ENCODE data around the gene RASAL2.
A peak's percentile ranks its signal among the peaks of the same experiment; 100 is the strongest.

Gene RASAL2

DNA sequence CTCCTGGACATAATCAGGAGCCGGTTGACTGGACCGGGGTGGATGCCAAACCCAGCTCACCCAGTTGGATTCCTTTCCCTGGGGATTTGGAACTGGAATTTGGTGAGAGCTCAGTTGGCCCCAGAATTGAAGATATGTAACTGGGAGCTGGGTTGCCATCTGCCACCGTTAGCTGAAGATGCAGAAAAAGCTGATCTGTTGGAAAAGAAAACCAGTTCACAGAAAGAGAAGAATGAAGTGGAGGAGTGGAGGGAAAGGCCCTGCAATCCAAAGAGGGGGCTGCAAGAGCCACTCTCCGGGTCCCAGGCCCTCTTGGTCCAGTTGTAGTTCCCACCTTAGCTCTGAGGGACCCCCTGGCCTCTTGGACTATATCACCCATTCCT lies 435.0 kb downstream of the RASAL2 start:
- DNase-seq, result no peak

DNA sequence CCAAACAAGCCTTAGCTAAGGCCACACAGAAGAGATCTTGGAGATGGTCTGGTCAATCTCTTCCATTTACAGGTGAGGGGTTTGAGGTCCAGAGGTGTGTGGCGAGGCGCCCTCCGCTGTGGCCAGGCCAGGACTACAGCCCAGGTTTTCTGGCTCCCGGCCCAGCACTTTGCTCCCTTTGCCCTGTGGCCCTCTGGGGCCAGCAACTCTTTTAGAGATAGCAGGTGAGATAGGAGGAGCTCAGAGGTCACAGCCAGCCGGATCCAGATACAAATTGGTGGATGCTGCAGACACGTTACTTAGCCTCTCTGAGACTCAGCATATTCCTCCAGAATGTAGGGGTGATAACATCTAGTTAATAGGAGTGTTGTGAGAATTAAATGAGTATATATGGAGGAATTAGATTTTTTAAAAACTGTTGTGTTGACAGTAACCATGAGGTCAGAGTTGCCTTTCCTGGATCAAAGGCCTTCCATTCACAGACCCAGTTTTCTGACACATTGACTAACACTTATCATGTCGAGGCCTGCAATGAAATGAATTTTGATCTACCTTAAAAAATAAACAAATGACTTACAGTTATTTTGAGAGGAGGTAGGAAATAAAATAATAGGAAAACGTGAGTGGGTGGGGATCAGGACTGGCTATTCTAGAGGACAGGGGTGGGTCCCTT lies 435.6 kb downstream of the RASAL2 start:
- no peak for DNase-seq

DNA sequence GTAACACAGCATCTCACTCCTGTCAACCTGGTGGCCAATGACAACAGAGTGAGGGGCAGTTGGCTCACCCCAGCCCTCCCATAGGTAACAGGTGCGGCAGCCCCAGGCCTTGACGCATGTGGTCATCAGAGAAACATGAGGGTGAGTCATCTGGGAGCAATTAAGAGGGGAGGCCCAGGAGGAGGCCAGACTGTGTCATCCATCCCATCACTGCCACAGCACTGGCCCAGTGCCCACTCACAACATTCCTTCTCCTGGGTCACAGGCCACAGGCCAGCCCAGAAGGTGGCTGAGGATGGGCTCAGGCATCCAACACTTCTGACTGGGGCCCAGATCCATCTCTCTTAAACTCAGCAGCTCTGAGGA lies 436.1 kb downstream of the RASAL2 start:
- no peak for DNase-seq

DNA sequence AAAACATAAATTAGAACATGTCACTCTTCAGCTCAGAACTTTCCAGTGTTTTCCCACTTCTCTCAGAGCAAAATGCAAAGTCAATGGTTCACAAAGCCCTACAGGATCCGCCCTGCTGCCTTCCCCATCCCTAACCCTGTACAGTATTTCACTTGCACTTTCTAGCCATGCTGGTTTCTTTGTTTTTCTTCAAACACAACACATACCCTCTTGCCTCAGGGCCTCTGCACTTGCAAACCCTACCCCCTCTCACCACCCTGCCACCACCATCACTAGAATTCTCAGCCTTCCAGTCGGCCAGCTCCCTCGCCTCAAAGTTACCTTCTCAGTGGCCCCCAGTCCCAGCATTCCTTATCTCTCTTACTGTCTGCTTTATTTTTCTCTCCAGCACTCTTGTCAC lies 436.6 kb downstream of the RASAL2 start:
- DNase-seq, result no peak

DNA sequence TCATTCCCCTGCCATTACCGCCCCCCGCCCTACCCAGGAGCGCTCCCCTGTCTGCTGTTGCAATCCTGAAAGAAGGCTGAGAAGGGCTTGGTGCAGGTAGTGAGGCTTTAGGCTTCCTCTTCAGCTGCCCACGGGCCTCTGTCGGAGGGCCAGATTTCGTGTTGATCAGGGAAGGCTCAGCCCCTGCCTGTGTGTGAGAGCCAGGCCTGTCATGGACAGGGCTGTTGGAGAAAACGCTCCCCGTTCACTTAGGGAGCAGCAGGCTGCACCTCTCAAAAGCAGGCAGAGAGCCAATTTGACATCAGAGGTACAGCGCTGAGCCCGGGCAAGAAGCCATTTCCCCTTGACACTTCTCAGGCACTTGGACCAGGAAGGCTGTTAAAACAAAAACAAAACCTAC lies 438.0 kb downstream of the RASAL2 start:
- DNase-seq, result no peak

DNA sequence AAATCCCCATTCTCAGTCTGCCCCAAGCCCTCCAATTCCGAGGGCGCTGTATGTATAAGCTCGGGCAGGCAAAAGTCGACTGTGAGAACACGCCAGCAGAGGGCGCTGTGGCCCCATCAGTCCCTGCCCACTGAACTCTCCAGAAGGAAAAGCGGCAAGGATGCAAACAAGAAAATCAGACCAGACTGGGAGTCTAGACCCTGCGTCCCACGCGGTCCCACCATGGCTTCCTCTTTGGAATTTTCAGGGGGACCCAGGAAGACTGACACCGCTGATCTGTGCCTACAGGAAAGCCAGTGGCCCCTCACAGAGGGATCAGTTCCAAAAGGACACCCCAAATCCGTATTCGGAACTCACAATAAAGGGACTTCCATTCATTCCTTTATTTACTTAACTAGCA lies 438.5 kb downstream of the RASAL2 start:
- DNase-seq, result peak; percentile 76

DNA sequence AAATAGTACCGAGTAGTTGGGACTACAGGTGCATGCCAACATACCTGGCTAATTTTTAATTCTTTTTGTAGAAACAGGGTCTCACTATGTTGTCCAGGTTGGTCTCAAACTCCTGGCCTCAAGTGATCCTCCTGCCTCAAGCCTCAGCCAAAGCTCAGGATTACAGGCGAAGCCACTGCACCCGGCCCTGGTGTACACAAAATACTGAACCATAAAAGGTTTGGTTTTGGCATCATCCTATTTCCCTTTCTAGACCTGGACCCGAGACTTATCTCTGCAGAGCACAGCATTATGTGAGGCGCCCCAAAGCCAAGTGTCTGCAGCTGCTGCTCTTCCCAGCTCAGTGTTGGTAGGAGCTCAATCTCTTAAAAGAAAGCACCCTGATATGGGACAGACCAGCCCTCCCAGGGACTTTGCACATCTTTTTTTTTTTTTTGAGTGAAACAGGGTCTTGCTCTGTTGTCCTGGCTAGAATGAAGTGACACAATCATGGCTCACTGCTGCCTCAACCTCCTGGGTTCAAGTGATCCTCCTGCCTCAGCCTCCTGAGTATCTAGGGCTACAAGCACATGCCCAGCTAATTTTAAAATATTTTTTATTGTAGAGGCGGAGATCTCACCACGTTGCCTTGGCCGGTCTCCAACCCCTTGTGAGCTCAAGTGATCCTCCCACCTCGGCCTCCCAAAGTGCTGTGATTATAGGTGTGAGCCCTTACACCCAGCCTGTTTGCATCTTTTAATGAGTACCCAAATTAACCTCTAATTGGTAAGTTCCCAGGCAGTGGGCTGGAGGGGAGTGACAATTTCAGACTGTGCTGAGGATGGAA lies 439.4 kb downstream of the RASAL2 start:
- DNase-seq, result no peak

Measured in NCI-H187 treated with DMSO at 0.1 percent for 48 hours (cell line).